PC-9 (cell line): Measurements from ENCODE around the gene AGAP1. TPM values are rescaled to one million over a fixed set of nuclear protein-coding genes. Genes with fewer than 3 reads are reported as not detected.

ENCODE experiments used
- BruUV-seq: library from RNA; stranded (reverse); fragments of 400-500 nt; replicated peaks from 2 replicates; lab custom pipeline; 2021; lab: Mats Ljungman, UMichigan
- CTCF ChIA-PET: fragments of 300-600 bp; sonication (Branson Sonifier 250); formaldehyde crosslinking; loops from one replicate; lab custom pipeline; 2022; ENCODE audit warnings: antibody characterized with exemption; lab: Charles Lee
- POLR2A ChIA-PET: fragments of 300-600 bp; sonication (Branson Sonifier 250); formaldehyde crosslinking; loops from one replicate; lab custom pipeline; 2022; ENCODE audit warnings: antibody characterized with exemption; ENCODE audit not compliant: unreplicated experiment; lab: Charles Lee
- DNase-seq, 2 experiments: peaks; one replicate each; pipeline versions ENCODE4 v3.0.0 to v3.0.0-alpha.2; 2015 to 2022; ENCODE audit warnings: mixed read lengths in 1 of 2
- H2AFZ ChIP-seq: fragments of 200-600 bp; sonication (generic); 2 replicates; pipeline ENCODE4 v1.8.1; 2017; ENCODE audit warnings: antibody characterized with exemption
- H3F3A ChIP-seq: fragments of 200-600 bp; sonication (generic); 2 replicates; pipeline ENCODE4 v1.8.1; 2017; ENCODE audit warnings: antibody characterized with exemption, mild to moderate bottlenecking, low read depth; ENCODE audit not compliant: insufficient read depth
- H3K27ac ChIP-seq: fragments of 200-600 bp; sonication (generic); 2 replicates; pipeline ENCODE4 v1.6.1; 2016; ENCODE audit warnings: mixed run types
- H3K27me3 ChIP-seq: fragments of 200-600 bp; sonication (generic); 2 replicates; pipeline ENCODE4 v1.6.1; 2016; ENCODE audit warnings: low read depth, mixed run types; ENCODE audit not compliant: insufficient read depth
- H3K36me3 ChIP-seq: fragments of 200-600 bp; sonication (generic); 2 replicates; pipeline ENCODE4 v1.6.1; 2016; ENCODE audit warnings: low read depth, mixed run types
- H3K4me1 ChIP-seq: fragments of 200-600 bp; sonication (generic); replicated peaks from 2 replicates; pipeline ENCODE4 v1.6.1; 2016; ENCODE audit warnings: mixed run types; ENCODE audit not compliant: insufficient read depth
- H3K4me2 ChIP-seq: fragments of 200-600 bp; sonication (generic); 2 replicates; pipeline ENCODE4 v1.6.1; 2017; ENCODE audit warnings: mixed run types
- H3K4me3 ChIP-seq: fragments of 200-600 bp; sonication (generic); 2 replicates; pipeline ENCODE4 v1.6.1; 2016; ENCODE audit warnings: mixed run types
- H3K79me2 ChIP-seq: fragments of 200-600 bp; sonication (generic); 2 replicates; pipeline ENCODE4 v1.6.1; 2017; ENCODE audit warnings: low read depth, mixed run types
- H3K9me2 ChIP-seq: fragments of 200-600 bp; sonication (generic); 2 replicates; pipeline ENCODE4 v1.8.1; 2017; ENCODE audit warnings: mild to moderate bottlenecking; ENCODE audit not compliant: insufficient read depth
- H3K9me3 ChIP-seq: fragments of 200-600 bp; sonication (generic); 2 replicates; pipeline ENCODE4 v1.8.1; 2016; ENCODE audit warnings: low read depth; ENCODE audit not compliant: insufficient read depth
- H4K20me1 ChIP-seq: fragments of 200-600 bp; sonication (generic); 2 replicates; pipeline ENCODE4 v1.8.1; 2017; ENCODE audit not compliant: insufficient read depth
- CTCF ChIP-seq: fragments of 200-600 bp; sonication (generic); conservative IDR thresholded peaks from 2 replicates; pipeline ENCODE4 v1.6.1; 2017; ENCODE audit warnings: mixed run types, antibody characterized with exemption, mild to moderate bottlenecking, moderate library complexity
- EZH2 ChIP-seq: fragments of 200-600 bp; sonication (generic); IDR thresholded peaks from 2 replicates; pipeline ENCODE4 v1.8.0; 2017; ENCODE audit warnings: antibody characterized with exemption, low read depth
- intact Hi-C: fragments of 100-400 bp; cut with micrococcal nuclease; formaldehyde crosslinking; loops from one replicate; pipeline ENCODE4 v1.10.0; 2022; ENCODE audit not compliant: unreplicated experiment
- total RNA-seq: library from RNA; stranded (reverse); gene quantifications from 2 replicates; pipeline ENCODE4 v1.2.3, GENCODE V29; 2021

AGAP1 gene
- total RNA-seq, 1 experiment from 2014 or later, result 91.4 TPM

GRCh38 chr2:235829726-235830125, 335.9 kb downstream of the AGAP1 start:
- Histone ChIP-seq H3K9me2 (no peaks in the 10 kb centered on the region), H3K4me1 (peaks cover 17% of the 10 kb centered on the region), H2AFZ (no peak overlapping the region), H3K4me3 (no peak overlapping the region), H4K20me1 (peaks cover 8% of the 10 kb centered on the region; the same call in 1 of the 2 replicates), H3K9me3 (no peaks in the 10 kb centered on the region), H3K79me2 (peaks cover 17% of the 10 kb centered on the region; the same call in 1 of the 2 replicates), H3K27me3 (no peaks in the 10 kb centered on the region), H3K27ac (no peak overlapping the region), H3F3A (peaks cover 17% of the 10 kb centered on the region), H3K36me3 (peaks cover 20% of the 10 kb centered on the region; the same call in 1 of the 2 replicates), H3K4me2 (no peak overlapping the region)
- TF ChIP-seq CTCF, result no peak
- TF ChIP-seq EZH2, result no peak
- DNase-seq, result no peak
- ChIA-PET CTCF (no interaction called here), POLR2A (no interaction called here)
- intact Hi-C loops, result no loop called here
- no TSS peak for BruUV-seq

GRCh38 chr2:235831755-235832154, 337.9 kb downstream of the AGAP1 start:
- no peak for TF ChIP-seq CTCF
- TF ChIP-seq EZH2, result no peak
- Histone ChIP-seq H3K4me3 (no peak overlapping the region), H3K4me2 (no peak overlapping the region), H3K36me3 (peaks cover 20% of the 10 kb centered on the region; the same call in 1 of the 2 replicates), H3K27me3 (no peaks in the 10 kb centered on the region), H3K4me1 (peaks cover 31% of the 10 kb centered on the region), H3F3A (peaks cover 23% of the 10 kb centered on the region), H2AFZ (no peak overlapping the region), H3K27ac (no peak overlapping the region), H3K9me2 (no peaks in the 10 kb centered on the region), H3K79me2 (peaks cover 17% of the 10 kb centered on the region; the same call in 1 of the 2 replicates), H3K9me3 (no peaks in the 10 kb centered on the region), H4K20me1 (peaks cover 14% of the 10 kb centered on the region)
- ChIA-PET POLR2A (interaction anchor here (0.6 kb wide), 1 partner anchor 279 kb away, joined by 8 read pairs; no protein-coding TSS in a partner anchor), CTCF (interaction anchor here (0.7 kb wide), 1 partner anchor 1595 kb away, joined by 3 read pairs; no protein-coding TSS in a partner anchor)
- BruUV-seq, result no TSS peak
- intact Hi-C loops, result no loop called here
- DNase-seq, result no peak

GRCh38 chr2:235832941-235833340, 339.1 kb downstream of the AGAP1 start:
- DNase-seq, result no peak
- intact Hi-C loops, result no loop called here
- Histone ChIP-seq H2AFZ (no peak overlapping the region), H3K9me3 (no peaks in the 10 kb centered on the region), H3K4me2 (no peak overlapping the region), H3K36me3 (peaks cover 20% of the 10 kb centered on the region; the same call in 1 of the 2 replicates), H3F3A (peaks cover 13% of the 10 kb centered on the region), H3K9me2 (no peaks in the 10 kb centered on the region), H3K27ac (no peak overlapping the region), H3K4me3 (no peak overlapping the region), H3K27me3 (no peaks in the 10 kb centered on the region), H4K20me1 (peaks cover 16% of the 10 kb centered on the region), H3K4me1 (peaks cover 23% of the 10 kb centered on the region), H3K79me2 (peaks cover 23% of the 10 kb centered on the region)
- BruUV-seq, result no TSS peak
- TF ChIP-seq CTCF, result no peak
- ChIA-PET CTCF (no interaction called here), POLR2A (no interaction called here)
